ENCODE data around the gene EML3. TPM values are rescaled to one million over a fixed set of nuclear protein-coding genes. Genes with fewer than 3 reads are reported as not detected.
"Not testable (repeated sequence)": the region's sequence is repeated elsewhere in the genome, so short reads cannot be mapped to it uniquely, and the experiment has no call there.

EML3 gene
- total RNA-seq, 1 donor from 2014 or later = 80.9 TPM

DNA sequence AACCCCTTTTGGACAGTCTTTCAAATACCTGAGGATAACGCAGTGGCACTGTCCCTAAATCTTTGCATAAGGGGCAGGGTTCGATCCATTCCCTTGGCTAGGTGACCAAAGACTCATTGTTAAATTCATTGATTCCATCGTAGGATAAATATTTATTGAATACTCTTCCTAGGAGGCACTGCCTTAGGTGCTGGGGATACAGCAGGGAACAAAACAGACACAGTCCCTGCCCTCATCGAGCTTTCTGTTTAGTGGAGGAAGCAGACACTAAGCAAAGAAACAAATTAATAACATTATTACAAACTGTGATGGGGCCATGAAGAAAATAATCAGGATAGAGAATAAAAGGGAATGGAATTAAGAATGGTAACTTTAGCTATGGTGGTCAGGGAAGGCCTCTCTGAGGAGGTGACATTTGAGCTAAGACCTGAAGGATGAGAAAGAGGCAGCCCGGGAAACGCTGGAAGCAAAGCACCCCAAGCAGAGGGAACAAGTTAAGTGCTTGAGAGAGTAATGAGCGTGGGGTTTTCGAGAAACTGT lies 8.5 kb upstream of the EML3 start:
- H3K4me3 Mint-ChIP-seq (ENCODE audit: unreplicated experiment) = peak overlapping the region; percentile 94
- H3K36me3 Mint-ChIP-seq (ENCODE audit: unreplicated experiment) = peaks cover 11% of the 10 kb centered on the region
- no peaks in the 10 kb centered on the region for H3K27me3 Mint-ChIP-seq (ENCODE audit: unreplicated experiment)
- peaks cover 18% of the 10 kb centered on the region for H3K4me1 Mint-ChIP-seq (ENCODE audit: unreplicated experiment)
- TF ChIP-seq, protein P1, sequence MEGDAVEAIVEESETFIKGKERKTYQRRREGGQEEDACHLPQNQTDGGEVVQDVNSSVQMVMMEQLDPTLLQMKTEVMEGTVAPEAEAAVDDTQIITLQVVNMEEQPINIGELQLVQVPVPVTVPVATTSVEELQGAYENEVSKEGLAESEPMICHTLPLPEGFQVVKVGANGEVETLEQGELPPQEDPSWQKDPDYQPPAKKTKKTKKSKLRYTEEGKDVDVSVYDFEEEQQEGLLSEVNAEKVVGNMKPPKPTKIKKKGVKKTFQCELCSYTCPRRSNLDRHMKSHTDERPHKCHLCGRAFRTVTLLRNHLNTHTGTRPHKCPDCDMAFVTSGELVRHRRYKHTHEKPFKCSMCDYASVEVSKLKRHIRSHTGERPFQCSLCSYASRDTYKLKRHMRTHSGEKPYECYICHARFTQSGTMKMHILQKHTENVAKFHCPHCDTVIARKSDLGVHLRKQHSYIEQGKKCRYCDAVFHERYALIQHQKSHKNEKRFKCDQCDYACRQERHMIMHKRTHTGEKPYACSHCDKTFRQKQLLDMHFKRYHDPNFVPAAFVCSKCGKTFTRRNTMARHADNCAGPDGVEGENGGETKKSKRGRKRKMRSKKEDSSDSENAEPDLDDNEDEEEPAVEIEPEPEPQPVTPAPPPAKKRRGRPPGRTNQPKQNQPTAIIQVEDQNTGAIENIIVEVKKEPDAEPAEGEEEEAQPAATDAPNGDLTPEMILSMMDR (IDR thresholded peaks at IDR 0.05) = no peak
- H3K27ac Mint-ChIP-seq (ENCODE audit: unreplicated experiment) = peak overlapping the region; percentile 88
- no peaks in the 10 kb centered on the region for H3K9me3 Mint-ChIP-seq (ENCODE audit: unreplicated experiment)
- DNase-seq (ENCODE audit: extremely low spot score, unreplicated experiment) = no peak

DNA sequence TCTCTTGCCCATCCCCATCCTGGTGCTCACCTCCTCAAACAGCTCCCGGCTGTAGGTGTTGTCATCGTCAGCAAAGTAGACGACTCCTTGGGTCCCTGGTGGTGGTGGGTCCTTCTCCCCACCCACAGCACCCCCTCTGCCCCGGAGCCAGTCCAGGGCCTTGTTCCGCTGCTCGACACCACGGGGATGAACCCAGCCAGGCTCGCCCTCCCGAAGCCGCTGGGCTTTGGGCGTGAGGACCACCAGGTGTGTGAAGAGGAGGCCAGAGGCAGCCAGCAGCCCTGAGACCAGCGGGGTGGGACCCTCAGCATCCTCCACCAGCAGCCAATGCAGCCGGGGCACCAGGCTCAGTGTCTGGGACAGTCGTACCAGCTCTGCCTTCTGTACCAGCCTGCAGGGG lies 4.4 kb upstream of the EML3 start:
- H3K4me1 Mint-ChIP-seq (ENCODE audit: unreplicated experiment) = peaks cover 14% of the 10 kb centered on the region
- not testable (repeated sequence) for H3K4me3 Mint-ChIP-seq (ENCODE audit: unreplicated experiment); H3K27me3 Mint-ChIP-seq (ENCODE audit: unreplicated experiment); H3K36me3 Mint-ChIP-seq (ENCODE audit: unreplicated experiment); DNase-seq (ENCODE audit: extremely low spot score, unreplicated experiment); H3K9me3 Mint-ChIP-seq (ENCODE audit: unreplicated experiment); H3K27ac Mint-ChIP-seq (ENCODE audit: unreplicated experiment)

DNA sequence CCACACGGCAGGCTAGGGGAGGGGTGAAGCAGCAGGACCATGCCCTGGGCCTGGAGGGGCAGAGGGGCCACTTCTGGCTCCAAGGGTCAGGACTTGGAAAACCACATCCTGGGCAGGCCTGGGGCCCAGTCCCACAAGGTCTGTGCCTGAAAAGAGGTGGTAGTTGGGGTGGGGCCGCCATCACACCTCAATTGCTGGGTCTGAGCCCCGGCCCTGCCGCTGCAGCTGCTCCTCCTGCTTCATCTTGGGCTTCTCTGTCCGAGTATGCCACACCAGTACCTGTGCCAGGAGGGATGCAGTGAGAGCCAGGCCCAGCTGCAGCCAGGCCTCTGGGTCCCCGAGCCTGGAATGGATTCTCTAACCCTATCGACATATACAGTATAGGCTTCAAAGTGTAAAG lies 2.9 kb upstream of the EML3 start:
- peaks cover 17% of the 10 kb centered on the region for H3K4me1 Mint-ChIP-seq (ENCODE audit: unreplicated experiment)
- H3K4me3 Mint-ChIP-seq (ENCODE audit: unreplicated experiment) = no peak overlapping the region
- no peaks in the 10 kb centered on the region for H3K9me3 Mint-ChIP-seq (ENCODE audit: unreplicated experiment)
- no peaks in the 10 kb centered on the region for H3K27me3 Mint-ChIP-seq (ENCODE audit: unreplicated experiment)
- H3K27ac Mint-ChIP-seq (ENCODE audit: unreplicated experiment) = no peak overlapping the region
- TF ChIP-seq, protein P1 (IDR thresholded peaks at IDR 0.05) = no peak
- no peak for DNase-seq (ENCODE audit: extremely low spot score, unreplicated experiment)
- H3K36me3 Mint-ChIP-seq (ENCODE audit: unreplicated experiment) = no peaks in the 10 kb centered on the region

DNA sequence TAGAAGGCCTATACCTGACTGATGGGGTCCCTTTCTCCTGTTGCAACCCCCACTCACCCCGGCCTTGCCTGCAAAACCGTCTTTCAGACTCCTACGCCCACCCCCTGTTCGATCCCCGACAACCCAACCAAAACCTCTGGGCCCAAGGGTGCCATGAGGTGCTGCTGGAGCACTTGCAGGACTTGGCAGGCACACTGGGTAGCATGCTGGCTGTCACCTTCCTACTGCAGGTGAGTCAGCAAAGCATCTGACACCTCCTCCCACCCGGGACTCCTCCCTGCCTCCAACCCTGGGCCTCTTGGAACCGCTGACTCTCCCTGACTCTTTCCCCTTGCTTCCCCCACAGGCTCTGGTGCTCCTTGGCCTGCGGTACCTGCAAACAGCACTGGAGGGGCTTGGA lies 1.7 kb upstream of the EML3 start:
- TF ChIP-seq, protein P1 (IDR thresholded peaks at IDR 0.05) = no peak
- no peak for DNase-seq (ENCODE audit: extremely low spot score, unreplicated experiment)
- no peaks in the 10 kb centered on the region for H3K36me3 Mint-ChIP-seq (ENCODE audit: unreplicated experiment)
- H3K9me3 Mint-ChIP-seq (ENCODE audit: unreplicated experiment) = no peaks in the 10 kb centered on the region
- no peak overlapping the region for H3K4me3 Mint-ChIP-seq (ENCODE audit: unreplicated experiment)
- H3K4me1 Mint-ChIP-seq (ENCODE audit: unreplicated experiment) = peaks cover 19% of the 10 kb centered on the region
- H3K27me3 Mint-ChIP-seq (ENCODE audit: unreplicated experiment) = no peaks in the 10 kb centered on the region
- H3K27ac Mint-ChIP-seq (ENCODE audit: unreplicated experiment) = peak overlapping the region; percentile 68

DNA sequence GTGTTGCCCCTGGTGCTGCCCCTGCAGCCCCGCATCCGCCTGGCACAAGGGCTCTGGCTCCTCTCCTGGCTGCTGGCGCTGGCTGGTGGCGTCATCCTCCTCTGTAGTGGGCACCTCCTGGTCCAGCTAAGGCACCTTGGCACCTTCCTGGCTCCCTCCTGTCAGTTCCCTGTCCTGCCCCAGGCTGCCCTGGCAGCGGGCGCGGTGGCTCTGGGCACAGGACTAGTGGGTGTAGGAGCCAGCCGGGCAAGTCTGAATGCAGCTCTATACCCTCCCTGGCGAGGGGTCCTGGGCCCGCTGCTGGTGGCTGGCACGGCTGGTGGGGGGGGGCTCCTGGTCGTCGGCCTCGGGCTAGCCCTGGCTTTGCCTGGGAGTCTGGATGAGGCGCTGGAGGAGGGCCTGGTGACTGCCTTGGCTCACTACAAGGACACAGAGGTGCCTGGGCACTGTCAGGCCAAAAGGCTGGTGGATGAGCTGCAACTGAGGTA lies 760 bp upstream of the EML3 start:
- no peak for DNase-seq (ENCODE audit: extremely low spot score, unreplicated experiment)
- H3K27ac Mint-ChIP-seq (ENCODE audit: unreplicated experiment) = peak overlapping the region; percentile 68
- no peak overlapping the region for H3K4me3 Mint-ChIP-seq (ENCODE audit: unreplicated experiment)
- no peaks in the 10 kb centered on the region for H3K27me3 Mint-ChIP-seq (ENCODE audit: unreplicated experiment)
- H3K4me1 Mint-ChIP-seq (ENCODE audit: unreplicated experiment) = peaks cover 19% of the 10 kb centered on the region
- no peaks in the 10 kb centered on the region for H3K9me3 Mint-ChIP-seq (ENCODE audit: unreplicated experiment)
- TF ChIP-seq, protein P1 (IDR thresholded peaks at IDR 0.05) = no peak
- H3K36me3 Mint-ChIP-seq (ENCODE audit: unreplicated experiment) = peaks cover 2% of the 10 kb centered on the region
